Skeletal muscle satellite cell (primary cell): ENCODE results near the gene ELFN2.

ENCODE experiments used
- H3K27me3 ChIP-seq: 2 replicates; pipeline ENCODE4 v1.7.0; 2013; ENCODE audit warnings: low read length; ENCODE audit not compliant: control insufficient read depth, insufficient read depth
- H3K36me3 ChIP-seq: 2 replicates; pipeline ENCODE4 v1.7.0; 2013; ENCODE audit warnings: mild to moderate bottlenecking, control low read depth, low read length; ENCODE audit not compliant: insufficient read depth
- H3K4me1 ChIP-seq: 2 replicates; pipeline ENCODE4 v1.7.0; 2013; ENCODE audit warnings: low read length; ENCODE audit not compliant: control insufficient read depth, insufficient read depth
- H3K4me2 ChIP-seq: 2 replicates; pipeline ENCODE4 v1.7.0; 2013; ENCODE audit warnings: mild to moderate bottlenecking, low read length
- H3K4me3 ChIP-seq: 2 replicates; pipeline ENCODE4 v1.7.0; 2013; ENCODE audit warnings: low read length
- H3K9ac ChIP-seq: 2 replicates; pipeline ENCODE4 v1.7.0; 2013; ENCODE audit warnings: mild to moderate bottlenecking, low read depth, low read length, moderate library complexity
- H3K9me3 ChIP-seq: replicated peaks from 2 replicates; pipeline ENCODE4 v1.7.0; 2013; ENCODE audit warnings: mild to moderate bottlenecking, control low read depth, low read length

The ELFN2 gene

DNA sequence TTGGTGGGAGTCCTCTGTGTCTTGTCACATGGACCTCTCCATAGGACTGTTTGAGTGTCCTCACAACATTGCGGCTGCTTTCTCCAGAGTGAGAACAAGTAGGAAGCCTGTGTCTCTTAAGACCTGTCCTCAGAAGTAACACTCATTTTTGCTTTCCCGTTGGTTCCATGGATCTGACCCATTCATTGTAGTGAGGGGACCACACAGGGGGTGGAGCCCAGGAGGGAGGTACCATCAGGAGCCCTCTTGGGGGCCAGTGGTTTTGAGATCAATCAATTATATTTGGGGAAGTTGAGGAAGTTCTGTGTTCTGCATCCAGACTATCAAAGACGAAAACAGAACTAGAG is 5.4 kb upstream of the ELFN2 start:
- peaks cover 13% of the 10 kb centered on the region for H3K9me3 ChIP-seq
- no peaks in the 10 kb centered on the region for H3K36me3 ChIP-seq
- H3K27me3 ChIP-seq = peaks cover 9% of the 10 kb centered on the region
- H3K4me3 ChIP-seq = peak overlapping the region; percentile 5
- H3K9ac ChIP-seq = no peak overlapping the region
- H3K4me2 ChIP-seq = no peak overlapping the region
- H3K4me1 ChIP-seq = peaks cover 38% of the 10 kb centered on the region

DNA sequence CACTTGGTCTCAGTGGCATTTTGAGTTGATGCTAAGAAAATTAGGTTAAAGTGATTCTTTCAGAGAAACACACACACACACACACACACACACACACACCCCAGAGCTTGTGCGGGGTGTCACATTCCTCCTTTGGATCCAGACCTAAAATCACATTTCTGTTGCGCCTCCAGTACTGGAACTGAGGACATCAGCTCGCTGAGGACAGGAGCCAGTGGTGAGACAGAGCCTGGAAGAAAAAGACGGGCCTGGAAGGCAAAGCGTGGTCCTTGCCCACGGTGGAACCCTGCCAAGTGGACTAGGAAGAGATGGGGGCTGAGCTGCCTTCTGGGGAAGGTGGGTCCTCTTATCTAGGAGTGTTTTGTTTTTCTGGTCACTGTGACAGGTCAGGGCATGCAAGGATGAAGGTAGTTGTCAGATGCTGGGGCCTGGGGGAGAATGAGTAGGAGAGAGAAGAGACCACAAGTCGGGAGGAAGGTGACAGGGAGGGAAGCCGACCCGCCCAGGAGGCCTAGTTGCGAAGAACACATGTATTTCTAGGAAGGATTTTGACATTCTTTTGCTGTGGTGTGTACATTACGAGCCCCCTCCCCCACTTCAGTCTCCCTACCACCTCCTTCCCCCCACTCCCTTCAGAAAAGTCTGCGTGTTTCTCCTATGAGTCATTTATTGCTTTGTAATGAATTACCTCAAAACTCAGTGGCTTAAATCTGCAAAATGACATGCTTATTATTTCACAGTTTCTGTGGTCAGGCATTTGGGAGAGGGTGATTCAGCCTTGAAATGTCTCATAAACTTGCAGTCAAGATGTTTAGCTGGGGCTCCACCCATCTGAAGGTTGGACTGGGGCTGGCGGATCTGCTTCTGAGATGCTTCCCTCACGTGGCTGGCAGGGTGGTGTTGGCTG is 4.8 kb upstream of the ELFN2 start:
- H3K36me3 ChIP-seq = no peaks in the 10 kb centered on the region
- H3K4me3 ChIP-seq = peak overlapping the region; percentile 35
- peaks cover 13% of the 10 kb centered on the region for H3K9me3 ChIP-seq
- H3K4me1 ChIP-seq = peaks cover 38% of the 10 kb centered on the region
- peak overlapping the region; percentile 66 for H3K4me2 ChIP-seq
- H3K9ac ChIP-seq = peak overlapping the region; percentile 56
- peaks cover 9% of the 10 kb centered on the region for H3K27me3 ChIP-seq

DNA sequence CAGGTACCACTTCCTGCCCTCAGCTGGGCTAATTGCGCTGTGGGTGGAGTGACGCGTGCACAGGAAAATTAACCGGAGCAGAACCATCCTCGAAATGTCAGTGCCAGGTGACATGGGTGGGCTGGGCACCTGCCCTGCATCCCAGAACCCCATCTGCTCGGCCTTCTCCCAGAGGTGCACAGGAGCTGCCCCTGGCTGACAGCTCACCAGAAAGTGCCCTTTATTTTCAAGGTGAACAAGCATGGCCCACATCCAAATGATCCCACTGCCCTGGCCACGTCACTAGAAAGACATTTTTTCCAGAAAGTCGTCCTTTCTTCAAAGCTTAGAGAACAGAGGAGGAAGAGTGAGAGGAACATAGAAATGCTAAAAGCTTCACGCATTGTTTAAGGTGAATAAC is 4.1 kb upstream of the ELFN2 start:
- Histone ChIP-seq H3K9ac (peak overlapping the region; percentile 56), H3K4me3 (no peak overlapping the region), H3K4me2 (peak overlapping the region; percentile 66), H3K36me3 (no peaks in the 10 kb centered on the region), H3K9me3 (peaks cover 13% of the 10 kb centered on the region), H3K27me3 (peaks cover 10% of the 10 kb centered on the region), H3K4me1 (peaks cover 41% of the 10 kb centered on the region)

DNA sequence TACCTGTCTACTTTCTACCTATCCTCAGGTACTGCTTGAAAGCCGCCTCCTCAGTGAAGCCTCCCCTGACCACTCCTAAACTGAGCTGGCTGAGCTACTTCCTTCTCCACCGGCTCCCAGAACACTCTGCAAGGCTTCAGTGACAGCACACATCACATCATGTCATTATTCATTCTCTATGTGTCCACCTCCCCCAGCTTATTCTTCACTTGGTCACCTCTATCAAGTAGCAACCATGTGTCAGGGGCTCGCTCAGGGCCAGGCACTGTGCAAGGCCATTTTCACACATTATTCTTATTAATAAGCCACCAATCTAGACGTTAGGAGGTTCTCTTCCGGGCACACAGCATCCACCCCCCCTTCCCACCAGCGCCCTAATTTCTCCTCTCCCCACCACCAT is 3.7 kb upstream of the ELFN2 start:
- Histone ChIP-seq H3K9ac (peak overlapping the region; percentile 56), H3K4me1 (peaks cover 45% of the 10 kb centered on the region), H3K4me3 (no peak overlapping the region), H3K27me3 (peaks cover 14% of the 10 kb centered on the region), H3K36me3 (no peaks in the 10 kb centered on the region), H3K4me2 (no peak overlapping the region), H3K9me3 (peaks cover 13% of the 10 kb centered on the region)

DNA sequence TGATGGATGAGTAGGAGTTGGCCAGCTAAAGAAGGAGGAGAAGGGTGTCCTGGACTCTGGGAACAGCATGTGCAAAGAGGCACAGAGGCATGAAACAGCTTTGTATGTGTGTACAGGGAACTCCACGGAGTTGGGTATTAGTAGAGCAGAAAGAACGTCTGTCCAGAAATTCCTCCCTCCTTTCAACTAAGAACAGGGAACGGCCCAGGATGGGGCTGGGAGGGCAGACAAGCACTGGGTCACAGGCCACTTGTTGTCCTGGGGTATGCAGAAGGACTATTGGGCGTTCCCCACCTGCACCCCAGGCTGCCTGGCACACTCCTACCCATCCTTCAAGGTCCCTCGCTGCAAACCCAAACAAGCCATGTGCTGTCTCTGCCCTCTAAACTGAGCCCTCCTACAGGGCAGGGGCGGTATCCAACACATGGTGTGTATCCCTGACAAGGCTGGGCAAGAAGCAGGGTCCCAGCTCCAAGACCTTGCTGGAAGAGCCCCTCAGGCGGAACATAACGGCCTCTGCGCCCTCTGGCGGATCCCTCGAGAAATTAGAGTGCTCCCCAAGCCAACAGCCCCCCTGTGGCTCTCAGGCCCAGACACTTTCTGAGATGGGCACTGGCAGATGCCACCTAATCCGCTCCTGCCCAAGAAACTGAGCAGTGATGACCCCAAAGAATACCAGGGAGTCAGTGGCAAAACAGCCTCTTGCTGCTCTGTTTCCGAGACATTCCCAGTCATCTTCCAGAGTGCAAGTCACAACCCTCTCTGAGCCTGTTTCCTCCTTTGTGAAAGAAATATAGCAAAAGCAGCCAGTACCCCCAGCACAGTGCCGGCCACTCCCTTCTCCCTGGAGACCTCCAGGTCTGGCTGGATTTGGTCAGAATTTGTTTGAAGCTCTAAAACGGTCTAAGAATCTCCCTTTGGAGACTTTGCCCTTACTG is 1.6 kb upstream of the ELFN2 start:
- Histone ChIP-seq H3K9me3 (peaks cover 13% of the 10 kb centered on the region), H3K27me3 (peaks cover 26% of the 10 kb centered on the region), H3K4me3 (no peak overlapping the region), H3K9ac (no peak overlapping the region), H3K4me2 (no peak overlapping the region), H3K4me1 (peaks cover 43% of the 10 kb centered on the region), H3K36me3 (no peaks in the 10 kb centered on the region)

DNA sequence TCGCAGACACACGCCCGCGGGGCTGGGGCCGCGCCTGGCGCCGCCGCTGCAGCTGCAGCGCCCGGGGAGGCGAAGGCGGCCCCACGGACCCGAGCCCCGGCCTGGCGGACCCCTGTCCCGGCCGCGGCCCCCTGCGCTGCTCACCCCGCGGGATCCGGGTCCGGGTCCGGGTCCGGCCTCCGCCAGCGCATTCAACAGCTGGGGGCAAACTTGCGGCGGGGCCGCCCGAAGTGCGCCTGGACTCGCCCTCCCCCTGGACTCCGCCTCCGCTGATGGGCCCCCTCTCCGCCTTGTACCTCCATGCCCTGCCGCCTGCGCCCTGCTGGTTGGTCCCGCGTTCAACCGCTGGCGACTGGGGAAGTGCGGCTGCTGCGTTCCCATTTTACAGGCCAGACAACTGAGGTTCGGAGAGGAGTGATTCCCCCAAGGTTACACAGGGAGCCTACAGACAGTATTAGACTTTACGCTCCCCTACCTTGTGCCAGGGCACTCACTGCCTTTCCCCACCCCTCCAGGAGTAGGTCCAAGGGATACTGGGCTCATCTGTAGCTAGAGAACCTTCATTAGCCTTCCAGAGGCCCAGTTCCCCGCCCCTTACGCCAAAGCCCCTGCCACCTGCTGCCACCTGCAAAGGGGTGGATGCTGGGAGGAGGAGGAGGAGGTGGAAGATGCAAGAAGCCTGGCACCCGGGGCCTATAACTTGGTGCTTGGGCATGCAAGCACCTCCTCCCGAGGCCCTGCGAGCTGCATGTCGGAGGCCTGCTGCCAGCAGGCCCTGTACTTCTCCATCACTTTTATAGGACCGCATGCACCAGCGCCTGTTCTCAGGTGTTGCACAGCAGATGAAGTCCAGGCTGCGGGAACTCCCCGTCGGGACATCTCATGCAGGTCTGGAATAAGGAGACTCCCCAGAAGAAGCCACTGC is 694 bp upstream of the ELFN2 start:
- Histone ChIP-seq H3K9ac (peak overlapping the region; percentile 69), H3K4me3 (peak overlapping the region; percentile 75)

DNA sequence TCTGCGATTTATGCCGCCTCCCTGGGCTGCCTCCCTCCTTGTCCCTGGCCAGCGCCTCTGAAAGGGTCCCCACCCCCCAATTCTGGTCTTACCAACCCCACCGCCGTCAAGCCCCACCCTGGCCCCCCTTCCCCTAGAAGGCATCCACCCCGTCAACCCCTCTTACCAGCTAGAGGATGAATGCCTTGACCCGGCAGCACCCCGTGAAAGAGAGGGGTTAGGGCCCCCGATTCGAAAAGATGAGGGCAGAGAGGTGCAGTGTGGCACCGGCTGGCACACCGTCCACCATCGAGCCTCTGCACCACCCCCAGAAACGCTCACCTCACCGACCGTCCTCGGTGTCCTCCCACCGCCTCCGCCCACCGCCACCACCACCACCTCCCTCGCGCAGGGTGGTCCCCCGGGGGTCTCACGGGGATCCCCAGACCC is 559 bp downstream of the ELFN2 start:
- Histone ChIP-seq H3K27me3 (peaks cover 28% of the 10 kb centered on the region), H3K36me3 (no peaks in the 10 kb centered on the region), H3K4me3 (peak overlapping the region; percentile 75), H3K4me1 (peaks cover 31% of the 10 kb centered on the region), H3K9me3 (no peaks in the 10 kb centered on the region), H3K9ac (peak overlapping the region; percentile 69), H3K4me2 (peak overlapping the region; percentile 84)

More for the DNA sequence above, 694 bp upstream of the ELFN2 start:
- no peaks in the 10 kb centered on the region for H3K36me3 ChIP-seq
- H3K27me3 ChIP-seq = peaks cover 26% of the 10 kb centered on the region
- peak overlapping the region; percentile 84 for H3K4me2 ChIP-seq
- peaks cover 6% of the 10 kb centered on the region for H3K9me3 ChIP-seq
- peaks cover 39% of the 10 kb centered on the region for H3K4me1 ChIP-seq

DNA sequence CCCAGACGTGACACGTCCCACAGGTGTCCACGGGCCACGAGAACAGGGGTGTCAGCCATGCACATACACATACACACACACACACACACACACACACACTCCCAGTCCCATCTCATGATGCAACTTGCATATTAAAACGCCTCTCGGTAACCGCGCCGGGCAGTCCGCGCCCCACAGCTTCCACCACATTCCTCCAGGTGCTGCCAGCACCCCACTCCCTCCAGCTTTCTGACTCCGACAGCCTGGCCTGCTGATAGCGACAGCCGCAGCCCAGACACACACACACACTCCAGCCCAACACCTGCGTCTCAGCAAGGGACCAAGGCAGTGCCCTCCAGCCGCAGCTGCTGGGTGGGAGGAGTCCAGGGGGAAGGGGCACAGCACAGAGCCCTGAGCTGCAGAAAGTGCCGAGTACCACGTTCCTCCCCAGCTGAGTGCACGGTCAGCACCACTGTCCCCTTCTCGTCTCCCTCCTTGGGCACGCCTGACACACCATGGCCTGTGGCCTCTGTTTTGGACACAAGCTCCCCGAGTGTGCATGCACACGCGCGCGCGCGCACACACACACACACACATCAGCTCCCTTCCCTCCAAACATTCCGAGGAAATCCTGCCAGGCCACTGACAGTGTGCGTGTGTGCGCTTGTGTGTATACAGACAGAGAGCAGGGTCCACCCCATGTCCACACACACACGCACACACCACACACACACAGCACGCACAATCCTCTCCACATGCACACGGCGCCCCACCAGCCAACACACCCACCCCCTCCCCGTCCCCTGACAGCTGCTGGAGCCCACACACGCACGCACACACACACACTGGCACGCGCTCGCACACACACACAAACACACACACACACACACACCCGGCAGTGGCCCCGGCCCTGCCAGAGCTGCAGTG is 1.2 kb downstream of the ELFN2 start:
- Histone ChIP-seq H3K4me3 (peak overlapping the region; percentile 75), H3K4me1 (peaks cover 27% of the 10 kb centered on the region), H3K4me2 (peak overlapping the region; percentile 84), H3K27me3 (peaks cover 32% of the 10 kb centered on the region), H3K36me3 (no peaks in the 10 kb centered on the region), H3K9ac (no peak overlapping the region), H3K9me3 (no peaks in the 10 kb centered on the region)

DNA sequence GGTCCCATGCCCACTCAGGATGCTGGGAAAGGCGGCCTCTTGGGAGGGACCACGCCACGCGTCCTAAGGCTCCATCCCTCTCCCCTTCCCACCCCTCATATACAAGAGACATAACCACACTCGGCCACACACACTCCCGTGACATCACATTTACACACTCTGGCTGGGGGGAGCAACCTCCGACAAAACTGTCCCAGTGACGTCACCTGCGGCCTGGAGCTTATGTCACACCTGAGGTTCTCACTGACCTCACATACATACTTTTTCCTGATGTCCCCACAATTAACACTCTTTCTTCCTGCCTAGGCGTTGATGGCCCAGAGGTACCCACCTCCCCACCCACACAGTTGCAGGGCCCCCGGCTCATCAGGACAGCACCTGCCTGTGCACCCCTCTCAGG is 1.9 kb downstream of the ELFN2 start:
- peaks cover 30% of the 10 kb centered on the region for H3K4me1 ChIP-seq
- H3K4me2 ChIP-seq = peak overlapping the region; percentile 84
- H3K9ac ChIP-seq = no peak overlapping the region
- H3K4me3 ChIP-seq = no peak overlapping the region
- H3K9me3 ChIP-seq = no peaks in the 10 kb centered on the region
- no peaks in the 10 kb centered on the region for H3K36me3 ChIP-seq
- peaks cover 38% of the 10 kb centered on the region for H3K27me3 ChIP-seq

DNA sequence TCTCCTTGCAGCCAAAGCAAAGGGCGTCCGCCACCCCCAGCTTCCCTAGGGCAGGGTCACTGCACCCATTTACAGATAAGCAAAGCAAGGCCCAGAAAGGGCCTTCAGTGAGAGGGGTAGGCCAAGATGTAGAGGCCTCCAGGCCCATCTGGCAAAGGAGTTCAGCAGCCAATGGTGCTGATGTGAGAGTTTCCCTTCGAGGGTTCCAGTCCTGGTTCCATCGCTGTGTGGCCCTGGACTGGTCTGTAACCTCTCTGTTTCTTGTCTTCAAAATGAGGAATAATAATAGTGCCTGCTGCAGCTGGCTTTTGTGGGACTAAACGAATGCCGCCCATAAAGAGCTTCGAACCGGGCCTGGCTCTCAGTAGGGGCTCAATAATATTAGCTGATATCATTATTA is 4.0 kb downstream of the ELFN2 start:
- Histone ChIP-seq H3K27me3 (peaks cover 44% of the 10 kb centered on the region), H3K9ac (no peak overlapping the region), H3K4me2 (no peak overlapping the region), H3K9me3 (no peaks in the 10 kb centered on the region), H3K4me1 (peaks cover 31% of the 10 kb centered on the region), H3K36me3 (no peaks in the 10 kb centered on the region), H3K4me3 (no peak overlapping the region)
